ENCODE results near the gene MORN5.

Gene MORN5

GRCh38 chr9:122197426-122197825, 37.7 kb downstream of the MORN5 start:
- no peak for TF ChIP-seq CTCF (IDR thresholded peaks at IDR 0.05; ENCODE audit: control insufficient read depth, extremely low read depth, insufficient read depth)
- no peak overlapping the region for H3K4me3 ChIP-seq (ENCODE audit: low read depth, low read length)
- DNase-seq (ENCODE audit: low read depth): no peak

GRCh38 chr9:122197882-122198281, 38.2 kb downstream of the MORN5 start:
- no peak for DNase-seq (ENCODE audit: low read depth)
- TF ChIP-seq CTCF (IDR thresholded peaks at IDR 0.05; ENCODE audit: control insufficient read depth, extremely low read depth, insufficient read depth): no peak
- no peak overlapping the region for H3K4me3 ChIP-seq (ENCODE audit: low read depth, low read length)

DNA sequence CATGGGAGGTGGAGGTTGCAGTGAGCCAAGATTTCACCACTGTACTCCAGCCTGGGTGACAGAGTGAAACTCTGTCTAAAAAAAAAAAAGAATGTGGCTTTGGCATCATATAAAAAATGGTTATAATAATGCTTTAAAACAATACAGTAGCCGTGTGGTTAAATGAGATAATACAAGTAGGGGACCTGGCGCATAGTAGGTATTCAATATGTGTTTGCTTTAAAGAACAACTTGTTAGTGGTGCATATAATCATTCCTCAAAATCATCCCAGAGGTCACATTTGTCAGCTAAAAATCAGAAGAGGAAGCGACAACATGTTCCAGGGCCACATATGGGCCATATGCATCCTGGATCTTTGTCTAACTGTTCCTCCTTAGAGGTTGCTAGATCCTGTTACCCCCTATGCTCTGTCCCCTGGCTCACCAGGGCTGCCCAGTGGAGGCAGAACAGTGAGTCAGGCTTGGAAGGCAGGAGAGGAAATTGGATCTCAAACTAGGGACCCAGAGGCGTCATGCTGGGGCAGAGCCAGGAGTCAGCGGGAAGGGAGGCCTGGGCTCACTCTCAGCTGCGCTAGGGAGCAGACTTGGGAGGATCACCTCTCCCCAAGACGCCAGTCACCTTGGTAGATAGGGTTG, 41.4 kb downstream of the MORN5 start:
- H3K4me3 ChIP-seq (ENCODE audit: low read depth, low read length): no peak overlapping the region
- no peak for DNase-seq (ENCODE audit: low read depth)
- TF ChIP-seq CTCF (IDR thresholded peaks at IDR 0.05; ENCODE audit: control insufficient read depth, extremely low read depth, insufficient read depth): no peak

DNA sequence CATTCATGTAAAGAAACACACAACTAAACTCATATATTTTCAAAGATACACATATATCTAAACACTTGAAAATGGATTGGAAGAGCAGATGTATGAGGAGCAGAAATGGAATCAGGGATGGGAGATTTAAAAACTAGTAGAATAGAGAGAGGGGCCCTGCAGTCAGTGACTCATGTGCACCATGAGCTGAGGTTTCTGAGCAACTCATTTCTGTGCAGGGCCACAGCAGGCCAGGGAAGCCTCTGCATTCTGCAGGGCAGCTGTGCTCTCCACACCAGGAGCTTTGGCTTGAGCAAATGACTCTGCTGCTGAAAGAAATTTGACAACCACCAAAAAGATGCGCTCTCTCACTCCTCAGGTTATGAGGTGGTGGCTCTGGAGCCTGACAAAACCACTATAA, 41.9 kb downstream of the MORN5 start:
- no peak for TF ChIP-seq CTCF (IDR thresholded peaks at IDR 0.05; ENCODE audit: control insufficient read depth, extremely low read depth, insufficient read depth)
- H3K4me3 ChIP-seq (ENCODE audit: low read depth, low read length): no peak overlapping the region
- no peak for DNase-seq (ENCODE audit: low read depth)

GRCh38 chr9:122202111-122202510, 42.4 kb downstream of the MORN5 start:
- TF ChIP-seq CTCF (IDR thresholded peaks at IDR 0.05; ENCODE audit: control insufficient read depth, extremely low read depth, insufficient read depth): no peak
- peak; percentile 37 for DNase-seq (ENCODE audit: low read depth)

DNA sequence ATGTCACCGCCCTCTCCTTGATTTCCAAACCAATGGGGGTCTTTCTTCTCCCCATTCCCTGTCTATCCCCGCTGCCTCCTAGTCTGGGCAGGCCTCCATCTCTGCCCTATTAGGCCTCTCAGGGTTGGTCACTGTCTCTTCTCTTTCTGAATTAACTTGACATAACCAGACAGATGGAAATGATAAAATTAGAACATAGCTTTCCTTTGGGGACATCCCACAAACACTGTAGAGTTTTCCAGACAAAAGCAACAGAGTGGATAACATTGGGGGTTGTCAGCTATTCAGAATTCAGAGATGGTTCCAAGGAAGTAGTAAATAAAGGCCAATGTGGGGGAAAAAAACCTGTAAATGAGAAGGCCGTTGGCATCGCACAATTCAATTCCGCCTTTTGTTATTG, 44.3 kb downstream of the MORN5 start:
- DNase-seq (ENCODE audit: low read depth): no peak
- no peak overlapping the region for H3K4me3 ChIP-seq (ENCODE audit: low read depth, low read length)
- TF ChIP-seq CTCF (IDR thresholded peaks at IDR 0.05; ENCODE audit: control insufficient read depth, extremely low read depth, insufficient read depth): no peak

More at GRCh38 chr9:122202111-122202510, 42.4 kb downstream of the MORN5 start:
- no peak overlapping the region for H3K4me3 ChIP-seq (ENCODE audit: low read depth, low read length)

DNA sequence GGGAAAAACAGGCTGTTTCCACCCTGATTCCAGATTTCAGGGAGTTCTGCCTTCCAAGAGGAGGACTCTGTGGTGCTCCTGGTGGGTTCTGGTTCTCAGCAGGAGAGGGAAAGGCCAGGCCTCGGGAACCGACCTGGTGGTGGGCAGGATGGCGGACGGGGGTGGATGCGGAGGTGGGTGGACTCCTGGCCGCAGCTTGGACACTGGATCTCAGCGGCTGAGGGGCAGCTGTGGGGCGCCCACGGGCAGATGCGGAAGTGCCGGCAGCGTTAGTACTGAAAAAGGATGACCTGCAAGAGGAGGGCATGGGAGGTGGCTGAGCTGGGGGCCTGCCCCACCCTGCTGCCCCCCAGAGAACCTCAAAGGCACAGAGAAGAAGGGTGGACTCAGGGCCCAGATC, 44.8 kb downstream of the MORN5 start:
- no peak for TF ChIP-seq CTCF (IDR thresholded peaks at IDR 0.05; ENCODE audit: control insufficient read depth, extremely low read depth, insufficient read depth)
- no peak overlapping the region for H3K4me3 ChIP-seq (ENCODE audit: low read depth, low read length)
- DNase-seq (ENCODE audit: low read depth): no peak
